HS-27A (cell line): ENCODE results near the gene ARHGEF12.

Source experiments
- DNase-seq: peaks from one replicate; pipeline ENCODE4 v3.0.0-alpha.2; 2012; ENCODE audit warnings: low read depth, missing footprints

ARHGEF12 gene

GRCh38 chr11:120388261-120388660 lies 52.0 kb downstream of the ARHGEF12 start:
- DNase-seq = no peak

GRCh38 chr11:120389693-120390584 lies 53.7 kb downstream of the ARHGEF12 start:
- no peak for DNase-seq

- no peak for DNase-seq
Observed at GRCh38 chr11:120390585-120390922, 54.3 kb downstream of the ARHGEF12 start.

GRCh38 chr11:120391292-120391691 lies 55.1 kb downstream of the ARHGEF12 start:
- DNase-seq = no peak

- DNase-seq = no peak
Observed at GRCh38 chr11:120391854-120392253, 55.6 kb downstream of the ARHGEF12 start.

- DNase-seq = no peak
Observed at GRCh38 chr11:120392314-120392713, 56.1 kb downstream of the ARHGEF12 start.

GRCh38 chr11:120392793-120393192 lies 56.6 kb downstream of the ARHGEF12 start:
- no peak for DNase-seq

GRCh38 chr11:120394119-120394518 lies 57.9 kb downstream of the ARHGEF12 start:
- DNase-seq = no peak

GRCh38 chr11:120395778-120396177 lies 59.6 kb downstream of the ARHGEF12 start:
- no peak for DNase-seq

- DNase-seq = no peak
Observed at GRCh38 chr11:120398132-120398531, 61.9 kb downstream of the ARHGEF12 start.

- no peak for DNase-seq
Observed at GRCh38 chr11:120399307-120399706, 63.1 kb downstream of the ARHGEF12 start.

- peak; percentile 76 for DNase-seq
Observed at GRCh38 chr11:120400564-120401364, 64.6 kb downstream of the ARHGEF12 start.

- DNase-seq = no peak
Observed at GRCh38 chr11:120401506-120401905, 65.3 kb downstream of the ARHGEF12 start.

GRCh38 chr11:120403966-120404365 lies 67.8 kb downstream of the ARHGEF12 start:
- no peak for DNase-seq

- no peak for DNase-seq
Observed at GRCh38 chr11:120404495-120404894, 68.3 kb downstream of the ARHGEF12 start.

GRCh38 chr11:120409655-120410054 lies 73.4 kb downstream of the ARHGEF12 start:
- DNase-seq = no peak

GRCh38 chr11:120410622-120411380 lies 74.6 kb downstream of the ARHGEF12 start:
- DNase-seq = no peak

- DNase-seq = no peak
Observed at GRCh38 chr11:120413480-120413879, 77.3 kb downstream of the ARHGEF12 start.

- no peak for DNase-seq
Observed at GRCh38 chr11:120420572-120420971, 84.4 kb downstream of the ARHGEF12 start.

- no peak for DNase-seq
Observed at GRCh38 chr11:120424185-120424969, 88.2 kb downstream of the ARHGEF12 start.

GRCh38 chr11:120424970-120425332 lies 88.7 kb downstream of the ARHGEF12 start:
- DNase-seq = no peak

GRCh38 chr11:120425527-120425926 lies 89.3 kb downstream of the ARHGEF12 start:
- DNase-seq = no peak
